Upper lobe of left lung (tissue), 6 donors: ENCODE data around the gene FBXL7. TPM values are rescaled to one million over a fixed set of nuclear protein-coding genes. Genes with fewer than 3 reads are reported as not detected.
A peak's percentile ranks its signal among the peaks of the same experiment; 100 is the strongest.

Experiments
- ATAC-seq, 2 donors: fragments of 200-7000 bp; cut with Tn5 transposase; one replicate each; pipeline ENCODE4 v1.9.1; 2022; ENCODE audit warnings: mild to moderate bottlenecking in 2 of 2, moderate library complexity in 2 of 2; ENCODE audit not compliant: low FRiP score in 2 of 2
- DNase-seq, 2 donors: peaks; one replicate each; pipeline ENCODE4 v3.0.0-alpha.2; 2019 to 2020
- H3K27ac ChIP-seq, 4 donors: fragments of 200-600 bp; sonication (generic); one replicate each; pipeline ENCODE4 v1.5.1; 2016 to 2019
- H3K27me3 ChIP-seq, 4 donors: fragments of 200-600 bp; sonication (generic); one replicate each; pipeline ENCODE4 v1.5.1; 2017 to 2019
- H3K36me3 ChIP-seq, 4 donors: fragments of 200-600 bp; sonication (generic); one replicate each; pipeline ENCODE4 v1.5.1; 2016 to 2019
- H3K4me1 ChIP-seq, 4 donors: fragments of 200-600 bp; sonication (generic); one replicate each; pipeline ENCODE4 v1.5.1; 2018 to 2019
- H3K4me3 ChIP-seq, 4 donors: fragments of 200-600 bp; sonication (generic); one replicate each; pipeline ENCODE4 v1.5.1; 2017 to 2019; ENCODE audit warnings: mild to moderate bottlenecking in 2 of 4, moderate library complexity in 1 of 4
- H3K9me3 ChIP-seq, 4 donors: fragments of 200-600 bp; sonication (generic); one replicate each; pipeline ENCODE4 v1.5.1; 2018 to 2019
- CTCF ChIP-seq, 6 experiments: fragments of 450-650 bp in 4 of 6; fragments of 200-600 bp in 2 of 6; sonication (generic) in 2 of 6; IDR thresholded peaks; one replicate each; pipeline ENCODE4 v1.5.1; 2016 to 2019; ENCODE audit warnings: antibody characterized with exemption in 6 of 6
- EP300 ChIP-seq, 4 donors: sonication (generic); formaldehyde crosslinking; IDR thresholded peaks; one replicate each; pipeline ENCODE4 v1.5.1; 2017; ENCODE audit warnings: antibody characterized with exemption in 4 of 4, control low read depth in 2 of 4
- POLR2A ChIP-seq, 4 donors: fragments of 450-650 bp; IDR thresholded peaks; one replicate each; pipeline ENCODE4 v1.5.1; 2016 to 2017; ENCODE audit warnings: antibody characterized with exemption in 4 of 4, mild to moderate bottlenecking in 2 of 4
- POLR2AphosphoS5 ChIP-seq, 2 donors: sonication (generic); formaldehyde crosslinking; IDR thresholded peaks; one replicate each; pipeline ENCODE4 v1.5.1; 2017; ENCODE audit warnings: antibody characterized with exemption in 2 of 2
- WGBS, 2 donors: methylation state at CpG; one replicate each; pipeline ENCODE4 v1.1.5; 2017 to 2018; 5-methylcytosine and 5-hydroxymethylcytosine counted together
- total RNA-seq, 6 donors: library from RNA; depleted of rRNA in 4 of 6; stranded (reverse); fragments of >200 nt in 4 of 6; gene quantifications; one replicate each; pipeline versions ENCODE4 v1.1.0 to v1.2.1, GENCODE V29; 2016 to 2021
- donor health status: DM: no; HTN: no; CAD: no; lungs with moderate emphysema.
- donor health status: DM: no; HTN: yes; CAD: no; lungs with severe emphysema.

Gene FBXL7
- total RNA-seq, 6 donors from 2014 or later = 4.9 to 13.6 (median 6.9) TPM

GRCh38 chr5:15717001-15717400 is 217.0 kb downstream of the FBXL7 start:
- 71 to 73% methylated on average over 4 of the region's 4 CpGs for WGBS, 2 donors
- TF ChIP-seq POLR2AphosphoS5 (IDR thresholded peaks at IDR 0.05) (no peak), POLR2A (IDR thresholded peaks at IDR 0.05) (no peak), EP300 (IDR thresholded peaks at IDR 0.05) (no peak), CTCF (IDR thresholded peaks at IDR 0.05) (no peak)
- Histone ChIP-seq H3K27me3 (no peaks in the 10 kb centered on the region), H3K9me3 (no peaks in the 10 kb centered on the region), H3K4me1 (peaks cover 0 to 3% (median 0%) of the 10 kb centered on the region in 4 donors), H3K36me3 (no peaks in the 10 kb centered on the region), H3K4me3 (no peak overlapping the region), H3K27ac (no peak overlapping the region)
- no peak for ATAC-seq
- DNase-seq = no peak

GRCh38 chr5:15718421-15719179 is 218.6 kb downstream of the FBXL7 start:
- no peak overlapping the region for H3K4me3 ChIP-seq
- DNase-seq (no peak), ATAC-seq (no peak)
- peaks cover 0 to 3% (median 0%) of the 10 kb centered on the region in 4 donors for H3K4me1 ChIP-seq
- H3K9me3 ChIP-seq = no peaks in the 10 kb centered on the region
- WGBS, 2 donors = 69 to 72% methylated on average over 8 of the region's 8 CpGs
- TF ChIP-seq EP300 (IDR thresholded peaks at IDR 0.05) (no peak), POLR2A (IDR thresholded peaks at IDR 0.05) (no peak), POLR2AphosphoS5 (IDR thresholded peaks at IDR 0.05) (no peak), CTCF (IDR thresholded peaks at IDR 0.05) (no peak)
- H3K27ac ChIP-seq = no peak overlapping the region
- H3K27me3 ChIP-seq = no peaks in the 10 kb centered on the region
- no peaks in the 10 kb centered on the region for H3K36me3 ChIP-seq

- ATAC-seq (no peak), DNase-seq (no peak)
- H3K27me3 ChIP-seq = no peaks in the 10 kb centered on the region
- no peak overlapping the region for H3K4me3 ChIP-seq
- H3K9me3 ChIP-seq = peaks cover 0 to 2% (median 0%) of the 10 kb centered on the region in 4 donors
- TF ChIP-seq POLR2A (IDR thresholded peaks at IDR 0.05) (no peak), CTCF (IDR thresholded peaks at IDR 0.05) (no peak), EP300 (IDR thresholded peaks at IDR 0.05) (no peak), POLR2AphosphoS5 (IDR thresholded peaks at IDR 0.05) (no peak)
- no peaks in the 10 kb centered on the region for H3K36me3 ChIP-seq
- 57 to 66% methylated on average over 4 of the region's 4 CpGs for WGBS, 2 donors
- peaks cover 0 to 3% (median 0%) of the 10 kb centered on the region in 4 donors for H3K4me1 ChIP-seq
- H3K27ac ChIP-seq = no peak overlapping the region
Measured at GRCh38 chr5:15719784-15720183, 219.8 kb downstream of the FBXL7 start.

GRCh38 chr5:15720515-15720914 is 220.5 kb downstream of the FBXL7 start:
- Histone ChIP-seq H3K4me3 (no peak overlapping the region), H3K4me1 (peaks cover 0 to 3% (median 0%) of the 10 kb centered on the region in 4 donors), H3K36me3 (no peaks in the 10 kb centered on the region), H3K9me3 (peaks cover 0 to 5% (median 2%) of the 10 kb centered on the region in 4 donors), H3K27ac (no peak overlapping the region), H3K27me3 (no peaks in the 10 kb centered on the region)
- no peak for DNase-seq
- no peak for ATAC-seq
- TF ChIP-seq EP300 (IDR thresholded peaks at IDR 0.05) (no peak), CTCF (IDR thresholded peaks at IDR 0.05) (no peak), POLR2A (IDR thresholded peaks at IDR 0.05) (no peak), POLR2AphosphoS5 (IDR thresholded peaks at IDR 0.05) (no peak)

GRCh38 chr5:15722305-15722704 is 222.3 kb downstream of the FBXL7 start:
- DNase-seq (peak in 1 of 2 donors; percentile 78), ATAC-seq (peak; percentile 48 to 82)
- no peak overlapping the region for H3K27ac ChIP-seq

More at GRCh38 chr5:15722305-15722704, 222.3 kb downstream of the FBXL7 start:
- H3K4me3 ChIP-seq = no peak overlapping the region
- no peaks in the 10 kb centered on the region for H3K36me3 ChIP-seq
- no peaks in the 10 kb centered on the region for H3K27me3 ChIP-seq
- TF ChIP-seq CTCF (IDR thresholded peaks at IDR 0.05) = no peak
- TF ChIP-seq POLR2AphosphoS5 (IDR thresholded peaks at IDR 0.05) = peak in 1 of 2 donors; percentile 23
- 58 to 65% methylated on average over 6 to 7 of the region's 7 CpGs for WGBS, 2 donors
- H3K9me3 ChIP-seq = peaks cover 3 to 13% (median 5%) of the 10 kb centered on the region in 4 donors
- H3K4me1 ChIP-seq = peaks cover 0 to 3% (median 0%) of the 10 kb centered on the region in 4 donors
